Choroid plexus epithelial cell (primary cell): Measurements from ENCODE around the gene LRWD1.

Experiments used
- DNase-seq: peaks from one replicate; pipeline ENCODE4 v3.0.0-alpha.2; 2010; ENCODE audit warnings: low read depth
- H3K4me3 ChIP-seq: 2 replicates; pipeline ENCODE4 v1.5.1; 2011; ENCODE audit warnings: low read depth, mild to moderate bottlenecking, control low read depth, low read length, moderate library complexity
- CTCF ChIP-seq: conservative IDR thresholded peaks from 2 replicates; pipeline ENCODE4 v1.5.1; 2011; ENCODE audit warnings: low read depth, mild to moderate bottlenecking, control low read depth, inconsistent platforms, low read length, moderate library complexity

The LRWD1 gene

GRCh38 chr7:102445674-102446071 is 19.1 kb upstream of the LRWD1 start:
- DNase-seq: no peak
- H3K4me3 ChIP-seq: no peak overlapping the region
- TF ChIP-seq CTCF: no peak

- TF ChIP-seq CTCF: no peak
- DNase-seq: no peak
- no peak overlapping the region for H3K4me3 ChIP-seq
Measured at GRCh38 chr7:102446387-102447156, 18.2 kb upstream of the LRWD1 start.

- no peak for DNase-seq
- no peak overlapping the region for H3K4me3 ChIP-seq
Measured at GRCh38 chr7:102447311-102447710, 17.5 kb upstream of the LRWD1 start.

GRCh38 chr7:102449136-102449535 is 15.6 kb upstream of the LRWD1 start:
- TF ChIP-seq CTCF: no peak
- H3K4me3 ChIP-seq: no peak overlapping the region
- no peak for DNase-seq

More at GRCh38 chr7:102447311-102447710, 17.5 kb upstream of the LRWD1 start:
- no peak for TF ChIP-seq CTCF

GRCh38 chr7:102450242-102450641 is 14.5 kb upstream of the LRWD1 start:
- peak; percentile 32 for TF ChIP-seq CTCF
- H3K4me3 ChIP-seq: no peak overlapping the region
- no peak for DNase-seq

GRCh38 chr7:102451371-102452054 is 13.3 kb upstream of the LRWD1 start:
- no peak for DNase-seq
- no peak overlapping the region for H3K4me3 ChIP-seq
- no peak for TF ChIP-seq CTCF
